Measurements from ENCODE around the gene FXYD5.

Gene FXYD5

GRCh38 chr19:35155981-35156672 lies 1.6 kb downstream of the FXYD5 start:
- no peak for DNase-seq (ENCODE audit: low read depth, low spot score)

DNA sequence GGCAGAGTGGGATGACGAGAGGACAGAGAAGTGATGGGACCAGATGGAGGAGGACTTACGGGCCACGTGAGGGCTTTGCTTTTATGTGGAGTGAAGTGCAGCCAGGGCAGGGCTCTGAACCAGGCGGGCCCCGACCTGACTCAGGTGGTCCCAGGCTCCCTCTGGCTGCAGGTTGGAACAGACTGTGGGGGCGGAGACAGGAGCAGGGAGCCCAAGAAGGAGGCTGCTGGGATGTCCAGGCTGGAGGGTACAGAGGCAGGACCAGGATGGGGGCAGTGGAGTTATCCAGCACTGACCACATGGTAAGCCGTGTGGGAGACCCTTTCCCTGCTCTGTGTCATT lies 2.1 kb downstream of the FXYD5 start:
- no peak for DNase-seq (ENCODE audit: low read depth, low spot score)

DNA sequence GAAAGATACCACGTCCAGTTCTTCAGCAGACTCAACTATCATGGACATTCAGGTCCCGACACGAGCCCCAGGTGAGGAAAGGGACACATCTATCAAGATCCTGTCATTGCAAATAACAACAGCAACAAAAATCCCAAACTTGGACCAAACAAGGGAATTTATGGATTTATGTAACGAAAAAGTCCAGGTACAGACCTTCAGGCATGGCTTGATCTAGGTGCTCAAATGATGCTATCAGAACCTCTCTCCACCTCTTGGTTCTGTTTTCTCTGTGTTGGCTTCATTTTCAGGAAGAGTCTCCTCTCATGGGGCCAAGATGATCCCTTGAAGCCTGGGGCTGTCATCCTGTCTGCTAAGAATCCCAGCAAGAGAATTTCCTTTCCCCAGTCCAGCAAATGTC lies 2.9 kb downstream of the FXYD5 start:
- no peak for DNase-seq (ENCODE audit: low read depth, low spot score)

GRCh38 chr19:35159606-35160005 lies 5.1 kb downstream of the FXYD5 start:
- no peak for DNase-seq (ENCODE audit: low read depth, low spot score)

- DNase-seq (ENCODE audit: low read depth, low spot score), result no peak
Observed at GRCh38 chr19:35160629-35161433, 6.3 kb downstream of the FXYD5 start.

- DNase-seq (ENCODE audit: low read depth, low spot score), result no peak
Observed at GRCh38 chr19:35161434-35161743, 6.9 kb downstream of the FXYD5 start.

GRCh38 chr19:35162471-35163326 lies 8.2 kb downstream of the FXYD5 start:
- DNase-seq (ENCODE audit: low read depth, low spot score), result no peak

DNA sequence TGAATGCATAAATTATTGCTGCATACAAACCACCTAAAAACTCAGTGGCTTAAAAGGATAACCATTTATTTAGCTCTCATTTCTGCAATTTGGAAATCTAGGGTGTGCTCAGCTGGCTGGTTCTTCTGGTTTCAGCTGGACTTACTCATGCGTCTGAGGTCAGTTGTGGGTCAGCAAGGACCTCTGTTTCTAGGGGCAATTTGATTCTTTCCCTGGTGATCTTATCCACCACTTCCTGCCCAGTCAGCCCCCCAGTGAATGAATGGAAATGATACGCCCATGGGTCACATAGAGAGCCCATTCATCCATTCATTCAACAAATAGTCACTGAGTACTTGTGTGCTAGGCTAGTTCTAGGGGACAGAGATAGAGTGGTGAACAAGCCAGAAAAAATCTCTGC lies 9.9 kb downstream of the FXYD5 start:
- no peak for DNase-seq (ENCODE audit: low read depth, low spot score)

DNA sequence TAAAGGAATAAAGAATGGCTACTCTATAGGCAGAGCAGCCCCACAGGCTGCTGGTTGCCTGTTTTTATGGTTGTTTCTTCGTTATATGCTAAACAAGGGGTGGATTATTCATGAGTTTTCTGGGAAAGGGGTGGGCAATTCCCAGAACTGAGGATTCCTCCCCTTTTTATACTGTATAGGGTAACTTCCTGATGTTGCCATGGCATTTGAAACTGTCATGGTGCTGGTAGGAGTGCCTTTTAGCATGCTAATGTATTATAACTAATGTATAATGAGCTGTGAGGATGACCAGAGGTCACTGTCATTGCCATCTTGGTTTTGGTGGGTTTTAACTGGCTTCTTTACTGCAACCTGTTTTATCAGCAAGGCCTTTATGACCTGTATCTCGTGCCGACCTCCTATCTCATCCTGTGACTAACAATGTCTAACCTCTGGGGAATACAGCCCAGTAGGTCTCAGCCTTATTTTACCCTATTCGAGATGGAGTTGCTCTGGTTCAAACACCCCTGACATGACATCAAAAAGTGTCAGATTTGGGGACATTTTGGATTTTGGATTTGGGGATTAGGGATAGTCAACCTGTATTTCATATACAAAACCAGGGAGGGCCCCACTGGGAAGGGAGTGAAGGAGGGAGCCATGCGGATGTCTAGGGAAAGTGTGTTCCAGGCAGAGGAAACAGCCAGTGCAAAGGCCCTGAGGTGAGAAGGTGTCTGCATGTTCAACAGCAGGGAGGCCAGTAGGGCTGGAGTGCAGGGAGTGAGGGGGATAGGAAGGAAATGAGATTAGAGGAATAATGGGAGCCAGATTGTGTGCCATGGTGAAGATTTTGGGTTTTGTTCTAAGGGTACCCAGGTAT lies 10.9 kb downstream of the FXYD5 start:
- no peak for DNase-seq (ENCODE audit: low read depth, low spot score)

DNA sequence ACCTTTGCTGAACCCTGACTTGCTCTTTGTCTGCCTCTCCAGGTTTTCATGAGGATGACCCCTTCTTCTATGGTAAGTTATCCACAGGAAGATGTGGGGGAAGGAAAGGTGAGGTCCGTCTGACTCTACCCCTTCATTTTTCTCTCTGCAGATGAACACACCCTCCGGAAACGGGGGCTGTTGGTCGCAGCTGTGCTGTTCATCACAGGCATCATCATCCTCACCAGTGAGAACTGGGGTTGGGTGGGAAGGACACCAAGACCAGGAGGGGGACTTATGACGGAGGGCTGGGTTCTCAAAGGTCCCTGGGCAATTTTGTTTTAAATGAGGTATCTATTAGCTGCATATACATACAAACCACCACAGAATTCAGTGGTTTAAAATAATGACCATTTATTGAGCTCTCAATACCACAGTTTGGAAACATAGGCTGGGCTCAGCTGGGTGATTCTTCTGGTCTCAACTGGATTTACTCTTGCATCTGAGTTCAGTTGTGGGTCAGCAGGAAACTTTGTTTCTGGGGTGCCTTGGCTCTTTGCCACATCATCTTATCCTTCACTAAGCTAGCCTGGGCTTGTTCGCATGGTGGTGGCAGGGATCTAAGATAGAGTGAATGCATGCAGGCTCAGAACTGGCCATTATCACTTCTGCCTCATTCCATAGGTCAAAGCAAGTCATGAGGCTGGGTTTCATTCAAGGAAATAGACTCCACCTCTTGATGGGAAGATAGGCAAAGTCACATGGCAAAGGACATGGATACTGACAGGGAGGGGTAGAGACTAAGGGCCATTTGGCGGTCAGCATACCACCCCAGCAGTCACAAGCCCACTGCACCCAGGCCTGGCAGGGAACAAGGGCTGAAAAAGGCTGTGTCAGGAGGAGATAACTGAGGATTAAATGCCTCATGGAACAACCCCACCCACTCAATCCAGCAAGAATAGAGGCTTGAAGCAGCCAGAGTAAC lies 11.8 kb downstream of the FXYD5 start:
- no peak for DNase-seq (ENCODE audit: low read depth, low spot score)

DNA sequence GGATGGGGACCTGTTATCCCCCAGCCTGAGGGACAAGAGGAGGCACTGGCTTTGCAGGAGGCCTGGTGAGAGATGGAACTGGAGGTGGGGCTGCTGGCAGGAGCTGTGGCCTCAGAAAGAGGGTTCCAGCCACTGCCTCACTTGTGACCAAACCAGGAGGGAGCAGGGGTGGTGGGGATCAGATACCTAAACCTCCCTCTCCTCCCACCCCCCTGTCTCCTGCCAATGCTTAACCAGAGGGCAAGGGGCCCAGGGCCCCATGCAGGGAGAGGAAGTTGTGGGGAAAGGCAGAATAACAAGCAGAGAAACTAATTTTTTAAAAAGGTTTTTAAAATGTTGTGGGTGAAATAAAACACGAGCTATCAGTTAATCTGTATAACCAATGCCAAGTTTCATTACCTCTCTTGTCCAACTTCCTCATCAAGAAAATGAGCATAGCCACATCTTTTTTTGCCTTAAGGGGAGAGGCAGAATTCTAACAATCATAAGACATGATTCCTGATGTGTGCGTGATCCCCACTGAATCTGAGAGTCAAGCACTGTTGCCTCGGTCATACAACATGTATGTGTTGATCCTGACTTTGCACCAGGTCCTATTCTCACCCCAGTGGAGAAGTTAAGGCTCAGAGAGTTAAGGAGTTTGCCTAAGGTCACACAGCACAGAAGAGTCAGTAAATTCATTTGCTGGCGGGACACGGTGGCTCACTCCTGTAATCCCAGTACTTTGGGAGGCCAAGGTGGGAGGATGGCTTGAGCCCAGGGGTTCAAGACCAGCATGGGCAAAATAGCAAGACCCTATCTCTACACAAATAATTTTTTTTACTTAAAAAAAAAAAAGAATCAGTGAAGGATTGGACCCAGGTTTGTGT lies 12.9 kb downstream of the FXYD5 start:
- no peak for DNase-seq (ENCODE audit: low read depth, low spot score)

GRCh38 chr19:35168196-35168595 lies 13.7 kb downstream of the FXYD5 start:
- no peak for DNase-seq (ENCODE audit: low read depth, low spot score)

DNA sequence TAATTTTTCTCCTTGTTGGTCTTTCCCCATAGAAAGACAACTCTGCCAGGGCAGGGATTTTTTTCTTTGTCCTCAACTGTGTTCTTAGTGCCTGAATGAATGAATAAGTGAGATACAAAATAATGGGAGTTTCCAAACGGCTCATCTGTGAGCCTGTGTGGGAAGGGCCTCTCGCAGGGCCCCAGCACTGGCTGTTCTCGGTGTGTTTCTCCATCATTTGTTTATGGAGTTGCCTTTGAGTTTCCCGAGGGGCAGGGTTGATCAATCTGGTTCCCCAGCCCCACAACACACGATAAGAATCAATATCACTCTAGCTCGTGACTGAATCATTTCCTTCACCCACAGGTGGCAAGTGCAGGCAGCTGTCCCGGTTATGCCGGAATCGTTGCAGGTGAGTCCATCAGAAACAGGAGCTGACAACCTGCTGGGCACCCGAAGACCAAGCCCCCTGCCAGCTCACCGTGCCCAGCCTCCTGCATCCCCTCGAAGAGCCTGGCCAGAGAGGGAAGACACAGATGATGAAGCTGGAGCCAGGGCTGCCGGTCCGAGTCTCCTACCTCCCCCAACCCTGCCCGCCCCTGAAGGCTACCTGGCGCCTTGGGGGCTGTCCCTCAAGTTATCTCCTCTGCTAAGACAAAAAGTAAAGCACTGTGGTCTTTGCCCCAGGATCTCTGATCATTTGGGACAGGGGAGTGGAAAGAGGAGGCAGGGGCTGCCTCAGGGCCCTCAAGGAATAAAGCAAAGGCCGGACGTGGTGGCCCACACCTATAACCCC lies 14.9 kb downstream of the FXYD5 start:
- no peak for DNase-seq (ENCODE audit: low read depth, low spot score)

DNA sequence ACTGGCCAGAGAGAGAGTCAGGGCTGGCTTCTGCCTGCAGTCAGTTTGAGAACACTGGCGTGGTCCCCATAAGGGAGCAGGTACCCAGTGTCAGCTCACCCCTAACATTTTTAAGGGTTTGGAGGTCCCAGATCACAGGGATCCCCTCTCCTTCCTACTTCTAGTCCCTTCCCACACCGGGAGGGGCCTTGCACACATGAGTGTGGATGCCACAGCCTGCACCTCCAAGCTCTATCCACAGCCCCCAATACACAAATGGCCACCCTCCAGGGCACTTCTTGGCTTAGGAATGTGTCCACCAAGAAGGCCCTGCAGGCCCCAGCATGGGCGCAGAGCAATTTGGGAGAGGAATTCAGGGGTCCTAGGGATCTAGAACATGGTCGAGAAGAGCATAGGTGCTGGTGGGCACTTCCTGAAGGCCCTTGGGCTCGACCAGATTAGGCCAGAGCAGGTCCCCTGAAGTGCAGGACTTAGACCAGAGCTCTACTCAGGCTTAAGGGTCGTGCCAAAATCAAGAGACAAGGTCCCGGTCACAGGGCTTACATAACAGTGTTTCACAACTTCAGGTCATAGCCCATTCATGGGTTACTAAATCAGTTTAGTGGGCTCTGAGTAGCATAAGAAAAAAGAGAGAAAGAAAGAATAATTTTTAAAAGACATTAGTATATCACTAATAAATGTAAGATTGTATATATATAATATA lies 16.0 kb downstream of the FXYD5 start:
- no peak for DNase-seq (ENCODE audit: low read depth, low spot score)

GRCh38 chr19:35171730-35172129 lies 17.2 kb downstream of the FXYD5 start:
- no peak for DNase-seq (ENCODE audit: low read depth, low spot score)

- DNase-seq (ENCODE audit: low read depth, low spot score), result no peak
Observed at GRCh38 chr19:35174226-35174625, 19.7 kb downstream of the FXYD5 start.

- no peak for DNase-seq (ENCODE audit: low read depth, low spot score)
Observed at GRCh38 chr19:35176181-35176570, 21.6 kb downstream of the FXYD5 start.
